ENCODE results near the gene SORBS1. TPM values are rescaled to one million over a fixed set of nuclear protein-coding genes. Genes with fewer than 3 reads are reported as not detected.

SORBS1 gene
- total and polyA plus RNA-seq, 2 of the 13 experiments (the other 11 are each of a cell fraction or from before 2014, with no cell fraction given) = 16.8 to 39.8 TPM

DNA sequence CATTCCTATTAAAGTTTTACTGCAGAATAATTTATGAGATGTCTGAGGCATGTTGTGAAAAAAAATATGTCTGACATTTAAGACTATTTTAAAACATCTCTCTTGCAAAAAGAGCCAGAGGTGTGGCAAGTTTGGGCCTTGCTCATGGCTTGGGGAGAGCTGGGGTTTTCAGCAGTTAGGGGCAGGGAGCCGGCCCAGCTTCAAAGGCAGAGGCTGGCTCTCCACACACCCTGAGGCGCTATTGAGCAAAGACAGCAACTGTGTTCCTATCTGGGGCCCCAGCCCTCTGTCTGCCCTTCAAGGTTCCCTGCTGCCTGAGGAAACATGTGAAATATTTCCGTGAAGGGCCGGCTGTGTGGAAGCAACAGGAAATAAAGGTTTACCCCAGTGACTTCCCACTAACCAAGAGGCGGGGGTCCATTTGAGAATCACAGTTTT is 94.0 kb downstream of the SORBS1 start:
- Histone ChIP-seq H3K4me3 (replicated peaks in 1 of 3; ENCODE audit: insufficient read depth in 1 of 3, low read depth in 2 of 3, low read length in 3 of 3) (no peak overlapping the region), H3K9me3 (ENCODE audit: low read length) (no peaks in the 10 kb centered on the region), H2AFZ (ENCODE audit: low read length) (no peak overlapping the region), H3K27ac (ENCODE audit: extremely low read length, insufficient read depth, low read length) (peak overlapping the region; percentile 65), H3K4me1 (ENCODE audit: insufficient read depth, low read length) (peaks cover 92% of the 10 kb centered on the region), H3K9ac (ENCODE audit: insufficient read depth, low read depth, low read length) (peak overlapping the region; percentile 7; the same call in 1 of the 2 replicates), H3K79me2 (ENCODE audit: insufficient read depth, low read length) (peaks cover 24% of the 10 kb centered on the region), H3K4me2 (ENCODE audit: low read depth, low read length) (peak overlapping the region; percentile 56), H4K20me1 (ENCODE audit: insufficient read depth, low read length) (no peaks in the 10 kb centered on the region), H3K36me3 (replicated peaks in 1 of 2; ENCODE audit: control insufficient read depth in 1 of 2, insufficient read depth in 2 of 2, low read length in 2 of 2) (no peaks in the 10 kb centered on the region; a peak in 1 of 5 replicates), H3K27me3 (ENCODE audit: control insufficient read depth in 1 of 2, insufficient read depth in 2 of 2, low read length in 2 of 2) (no peaks in the 10 kb centered on the region)
- POLR2A ChIA-PET = interaction anchor here (0.9 to 2.5 kb wide), 4 partner anchors 8 to 16 kb away, joined by 3 to 9 read pairs (median 6); no protein-coding TSS in a partner anchor
- ATAC-seq (peak; percentile 99), DNase-seq (ENCODE audit: low spot score) (peak; percentile 83), FAIRE-seq (no peak)
- CTCF ChIA-PET (ENCODE audit: low intra/inter-chr PET ratio, low total read pairs) = interaction anchor here (1.7 kb wide), 1 partner anchor 134 kb away, joined by 7 read pairs; no protein-coding TSS in a partner anchor
- in situ Hi-C loops (cut with HindIII; ENCODE audit: extremely low pct_ligation_motif_present, low pct_unique_long_range_greater_than_20kb) = no loop called here
- 5% methylated on average over 3 of the region's 5 CpGs for WGBS (ENCODE audit: low lambda C conversion rate)
- intact Hi-C loops (cut with micrococcal nuclease; ENCODE audit: unreplicated experiment) = loop anchor here (1.0 to 5.0 kb wide), 3 partner anchors 8 to 134 kb away; partner anchors contain the start of gene SORBS1
- no TSS peak for BruUV-seq (replicated peaks)
- TF ChIP-seq YY1 (IDR thresholded peaks at IDR 0.05; ENCODE audit: insufficient read depth, insufficient replicate concordance, low read depth, low read length) (peak; percentile 57), ZNF441 (CRISPR knock-in tag; IDR thresholded peaks at IDR 0.05; ENCODE audit: borderline replicate concordance) (0 out of 2 replicates have a peak, but pooled peaks have one; percentile 27), SIN3B (IDR thresholded peaks at IDR 0.05; ENCODE audit: low read length) (no peak), RFX3 (CRISPR knock-in tag; IDR thresholded peaks at IDR 0.05) (no peak), GZF1 (CRISPR knock-in tag; IDR thresholded peaks at IDR 0.05) (no peak), RBFOX2 (IDR thresholded peaks at IDR 0.05; ENCODE audit: low read depth, low read length) (no peak), HDAC2 (CRISPR knock-in tag; IDR thresholded peaks at IDR 0.05) (peak; percentile 72), ETV5 (CRISPR knock-in tag; IDR thresholded peaks at IDR 0.05; ENCODE audit: borderline replicate concordance) (peak; percentile 78; the same call in 1 of the 2 replicates), KLF12 (CRISPR knock-in tag; IDR thresholded peaks at IDR 0.05; ENCODE audit: borderline replicate concordance) (no peak; the same call in 1 of the 2 replicates), ZFX (CRISPR knock-in tag; IDR thresholded peaks at IDR 0.05; ENCODE audit: low read depth) (peak; percentile 55), ZNF652 (CRISPR knock-in tag; IDR thresholded peaks at IDR 0.05; ENCODE audit: borderline replicate concordance, low read depth) (0 out of 2 replicates have a peak, but pooled peaks have one; percentile 19), GATAD1 (CRISPR knock-in tag; IDR thresholded peaks at IDR 0.05) (0 out of 2 replicates have a peak, but pooled peaks have one; percentile 14)
- TF ChIP-seq, protein P1, sequence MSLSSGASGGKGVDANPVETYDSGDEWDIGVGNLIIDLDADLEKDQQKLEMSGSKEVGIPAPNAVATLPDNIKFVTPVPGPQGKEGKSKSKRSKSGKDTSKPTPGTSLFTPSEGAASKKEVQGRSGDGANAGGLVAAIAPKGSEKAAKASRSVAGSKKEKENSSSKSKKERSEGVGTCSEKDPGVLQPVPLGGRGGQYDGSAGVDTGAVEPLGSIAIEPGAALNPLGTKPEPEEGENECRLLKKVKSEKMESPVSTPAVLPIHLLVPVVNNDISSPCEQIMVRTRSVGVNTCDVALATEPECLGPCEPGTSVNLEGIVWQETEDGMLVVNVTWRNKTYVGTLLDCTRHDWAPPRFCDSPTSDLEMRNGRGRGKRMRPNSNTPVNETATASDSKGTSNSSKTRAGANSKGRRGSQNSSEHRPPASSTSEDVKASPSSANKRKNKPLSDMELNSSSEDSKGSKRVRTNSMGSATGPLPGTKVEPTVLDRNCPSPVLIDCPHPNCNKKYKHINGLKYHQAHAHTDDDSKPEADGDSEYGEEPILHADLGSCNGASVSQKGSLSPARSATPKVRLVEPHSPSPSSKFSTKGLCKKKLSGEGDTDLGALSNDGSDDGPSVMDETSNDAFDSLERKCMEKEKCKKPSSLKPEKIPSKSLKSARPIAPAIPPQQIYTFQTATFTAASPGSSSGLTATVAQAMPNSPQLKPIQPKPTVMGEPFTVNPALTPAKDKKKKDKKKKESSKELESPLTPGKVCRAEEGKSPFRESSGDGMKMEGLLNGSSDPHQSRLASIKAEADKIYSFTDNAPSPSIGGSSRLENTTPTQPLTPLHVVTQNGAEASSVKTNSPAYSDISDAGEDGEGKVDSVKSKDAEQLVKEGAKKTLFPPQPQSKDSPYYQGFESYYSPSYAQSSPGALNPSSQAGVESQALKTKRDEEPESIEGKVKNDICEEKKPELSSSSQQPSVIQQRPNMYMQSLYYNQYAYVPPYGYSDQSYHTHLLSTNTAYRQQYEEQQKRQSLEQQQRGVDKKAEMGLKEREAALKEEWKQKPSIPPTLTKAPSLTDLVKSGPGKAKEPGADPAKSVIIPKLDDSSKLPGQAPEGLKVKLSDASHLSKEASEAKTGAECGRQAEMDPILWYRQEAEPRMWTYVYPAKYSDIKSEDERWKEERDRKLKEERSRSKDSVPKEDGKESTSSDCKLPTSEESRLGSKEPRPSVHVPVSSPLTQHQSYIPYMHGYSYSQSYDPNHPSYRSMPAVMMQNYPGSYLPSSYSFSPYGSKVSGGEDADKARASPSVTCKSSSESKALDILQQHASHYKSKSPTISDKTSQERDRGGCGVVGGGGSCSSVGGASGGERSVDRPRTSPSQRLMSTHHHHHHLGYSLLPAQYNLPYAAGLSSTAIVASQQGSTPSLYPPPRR (CRISPR knock-in tag; IDR thresholded peaks at IDR 0.05; ENCODE audit: borderline replicate concordance) = 0 out of 2 replicates have a peak, but pooled peaks have one; percentile 26
- TF ChIP-seq, protein P2, sequence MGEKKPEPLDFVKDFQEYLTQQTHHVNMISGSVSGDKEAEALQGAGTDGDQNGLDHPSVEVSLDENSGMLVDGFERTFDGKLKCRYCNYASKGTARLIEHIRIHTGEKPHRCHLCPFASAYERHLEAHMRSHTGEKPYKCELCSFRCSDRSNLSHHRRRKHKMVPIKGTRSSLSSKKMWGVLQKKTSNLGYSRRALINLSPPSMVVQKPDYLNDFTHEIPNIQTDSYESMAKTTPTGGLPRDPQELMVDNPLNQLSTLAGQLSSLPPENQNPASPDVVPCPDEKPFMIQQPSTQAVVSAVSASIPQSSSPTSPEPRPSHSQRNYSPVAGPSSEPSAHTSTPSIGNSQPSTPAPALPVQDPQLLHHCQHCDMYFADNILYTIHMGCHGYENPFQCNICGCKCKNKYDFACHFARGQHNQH (CRISPR knock-in tag; IDR thresholded peaks at IDR 0.05) = peak; percentile 81
- TF ChIP-seq, protein P3, sequence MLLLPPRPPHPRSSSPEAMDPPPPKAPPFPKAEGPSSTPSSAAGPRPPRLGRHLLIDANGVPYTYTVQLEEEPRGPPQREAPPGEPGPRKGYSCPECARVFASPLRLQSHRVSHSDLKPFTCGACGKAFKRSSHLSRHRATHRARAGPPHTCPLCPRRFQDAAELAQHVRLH (CRISPR knock-in tag; IDR thresholded peaks at IDR 0.05; ENCODE audit: borderline replicate concordance, low read depth) = no peak
- TF ChIP-seq, protein P4, sequence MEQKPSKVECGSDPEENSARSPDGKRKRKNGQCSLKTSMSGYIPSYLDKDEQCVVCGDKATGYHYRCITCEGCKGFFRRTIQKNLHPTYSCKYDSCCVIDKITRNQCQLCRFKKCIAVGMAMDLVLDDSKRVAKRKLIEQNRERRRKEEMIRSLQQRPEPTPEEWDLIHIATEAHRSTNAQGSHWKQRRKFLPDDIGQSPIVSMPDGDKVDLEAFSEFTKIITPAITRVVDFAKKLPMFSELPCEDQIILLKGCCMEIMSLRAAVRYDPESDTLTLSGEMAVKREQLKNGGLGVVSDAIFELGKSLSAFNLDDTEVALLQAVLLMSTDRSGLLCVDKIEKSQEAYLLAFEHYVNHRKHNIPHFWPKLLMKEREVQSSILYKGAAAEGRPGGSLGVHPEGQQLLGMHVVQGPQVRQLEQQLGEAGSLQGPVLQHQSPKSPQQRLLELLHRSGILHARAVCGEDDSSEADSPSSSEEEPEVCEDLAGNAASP (CRISPR knock-in tag; IDR thresholded peaks at IDR 0.05; ENCODE audit: borderline replicate concordance) = peak; percentile 48; the same call in 1 of the 2 replicates
- TF ChIP-seq, protein P5, sequence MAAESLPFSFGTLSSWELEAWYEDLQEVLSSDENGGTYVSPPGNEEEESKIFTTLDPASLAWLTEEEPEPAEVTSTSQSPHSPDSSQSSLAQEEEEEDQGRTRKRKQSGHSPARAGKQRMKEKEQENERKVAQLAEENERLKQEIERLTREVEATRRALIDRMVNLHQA (CRISPR knock-in tag; IDR thresholded peaks at IDR 0.05) = no peak
